HK-2 (cell line): Measurements from ENCODE around the gene THADA.
"Not testable (repeated sequence)": the region's sequence is repeated elsewhere in the genome, so short reads cannot be mapped to it uniquely, and the experiment has no call there.

ENCODE experiments used
- DNase-seq: peaks from one replicate; pipeline ENCODE4 v3.0.0-alpha.2; 2018; ENCODE audit not compliant: unreplicated experiment

The THADA gene

DNA sequence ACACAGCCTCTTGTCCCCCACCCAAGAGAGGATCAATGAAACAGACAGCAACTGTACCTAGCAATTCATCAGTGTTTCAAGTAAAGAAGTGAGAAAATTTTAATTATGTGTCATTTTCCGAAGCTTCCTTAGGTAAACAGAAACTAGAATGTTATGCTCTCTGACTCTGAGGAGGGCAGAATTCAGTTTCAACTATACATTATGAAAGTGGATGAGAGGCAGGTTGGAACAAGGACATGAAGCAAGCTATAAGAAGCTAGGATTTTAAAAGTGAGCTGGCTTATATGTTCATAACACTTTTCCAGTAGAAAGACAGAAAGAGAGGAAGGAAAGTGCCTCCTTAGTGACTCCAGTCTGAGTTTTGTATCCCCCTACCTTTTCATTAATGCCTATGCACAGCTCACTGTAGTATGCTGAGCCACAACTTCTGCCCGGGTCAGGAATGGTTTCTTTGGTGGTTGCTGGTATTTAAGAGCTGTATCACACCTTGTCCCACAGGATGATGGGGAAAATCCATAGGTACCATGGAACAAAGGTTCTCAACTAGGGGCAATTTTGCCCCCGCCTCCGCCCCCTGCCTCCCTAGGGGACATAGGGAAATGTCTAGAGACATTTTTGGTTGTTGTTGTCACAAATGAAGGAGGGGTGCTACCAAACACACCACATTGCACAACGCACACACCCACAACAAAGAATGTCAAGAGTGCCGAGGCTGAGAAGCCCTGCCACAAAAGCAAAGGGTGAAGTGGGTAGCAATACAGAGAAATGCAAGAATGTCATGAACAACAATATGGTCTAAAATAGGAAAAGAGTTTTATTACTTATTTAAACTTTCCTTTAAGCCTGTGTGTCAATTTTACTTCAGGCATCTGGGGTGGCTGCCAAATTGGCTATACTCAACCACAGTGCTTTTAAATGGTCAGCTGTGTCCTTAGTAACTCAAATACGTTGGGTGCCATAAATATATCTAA, 208.5 kb downstream of the THADA start:
- no peak for DNase-seq

DNA sequence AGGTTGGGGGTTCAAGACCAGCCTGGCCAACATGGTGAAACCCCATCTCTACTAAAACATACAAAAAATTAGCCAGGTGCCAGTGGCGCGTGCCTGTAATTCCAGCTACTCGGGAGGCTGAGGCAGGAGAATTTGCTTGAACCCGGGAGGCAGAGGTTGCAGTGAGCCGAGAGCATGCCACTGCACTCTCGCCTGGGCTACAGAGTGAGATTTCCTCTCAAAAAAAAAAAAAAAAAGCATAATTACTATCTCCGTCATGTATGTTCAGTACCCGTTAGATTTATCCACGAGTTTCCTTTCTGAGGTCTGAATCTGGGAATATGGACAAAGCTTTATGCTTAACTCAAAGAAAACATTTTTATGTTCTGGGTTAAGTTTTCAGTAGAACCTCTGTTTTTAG, 209.2 kb downstream of the THADA start:
- not testable (repeated sequence) for DNase-seq

DNA sequence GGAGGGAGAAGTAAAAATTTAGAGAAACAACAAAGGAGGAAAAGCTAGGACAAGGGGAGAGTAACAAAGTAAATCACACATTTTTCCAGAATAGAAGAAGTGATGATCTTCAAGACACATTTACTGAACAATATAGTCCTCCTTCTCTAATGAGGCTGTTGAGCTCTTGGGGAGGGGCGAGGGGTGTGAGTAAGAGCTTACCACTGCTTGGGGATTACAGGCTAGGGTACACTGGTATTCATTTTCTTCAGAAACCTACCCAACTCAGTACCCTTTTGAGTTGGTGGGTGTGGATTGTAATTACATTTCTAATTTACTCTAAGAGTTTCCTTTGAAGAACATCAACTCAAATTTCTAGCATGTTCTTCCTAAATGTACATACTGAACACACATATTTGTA, 211.7 kb downstream of the THADA start:
- DNase-seq, result no peak

DNA sequence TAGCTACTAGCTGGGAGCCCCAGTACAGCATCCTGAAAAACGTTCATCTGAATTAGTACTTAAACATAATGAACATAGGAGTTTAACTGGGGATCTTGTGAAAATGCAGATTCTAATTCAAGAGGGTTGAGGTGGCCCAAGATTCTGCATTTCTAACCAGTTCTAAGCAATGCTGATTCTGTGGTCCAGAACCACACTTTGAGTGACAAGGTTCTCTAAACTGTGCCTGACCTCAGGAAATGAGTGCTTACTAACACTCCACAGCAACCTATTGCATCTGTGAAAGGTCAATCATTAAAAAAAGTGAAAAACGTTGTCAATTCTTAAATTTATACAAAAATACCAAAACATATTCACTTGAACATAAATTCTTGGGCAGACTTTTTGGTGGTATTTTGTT, 212.3 kb downstream of the THADA start:
- DNase-seq, result no peak

DNA sequence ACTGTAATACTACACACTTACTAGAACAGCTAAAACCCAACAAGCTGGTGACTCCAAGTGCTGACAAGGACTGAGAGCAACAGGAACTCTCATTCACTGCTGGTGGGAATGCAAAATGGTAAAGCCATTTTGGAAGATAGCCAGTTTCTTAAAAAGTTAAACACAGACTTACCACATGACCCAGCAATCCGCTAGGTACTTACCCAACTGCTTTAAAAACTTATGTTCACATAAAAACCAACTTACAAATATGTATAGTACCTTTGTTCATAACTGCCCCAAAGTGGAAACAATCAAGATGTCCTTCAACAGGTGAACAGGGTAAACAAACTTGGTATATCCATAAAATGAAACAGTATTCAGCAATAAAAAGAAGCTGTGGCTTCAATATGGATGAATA, 216.3 kb downstream of the THADA start:
- DNase-seq, result no peak

DNA sequence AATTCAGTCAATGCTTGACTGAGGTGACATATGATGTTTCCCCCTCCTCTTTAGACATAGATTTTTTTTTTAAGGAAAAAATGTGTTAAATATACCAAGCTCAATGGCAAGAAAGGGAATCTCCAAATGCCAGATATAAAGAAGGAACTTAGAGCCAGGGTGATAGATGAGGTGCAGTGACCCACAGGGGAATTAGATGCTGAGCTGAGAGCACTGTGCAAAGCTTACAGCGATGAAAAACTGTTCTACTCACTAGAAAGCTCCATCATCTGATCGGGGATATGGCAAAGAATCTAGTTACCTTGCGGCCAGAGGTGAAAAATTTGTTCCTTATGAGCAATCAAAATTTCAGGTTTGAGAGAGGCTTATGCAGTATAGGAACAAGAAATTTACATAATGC, 218.5 kb downstream of the THADA start:
- DNase-seq, result no peak

DNA sequence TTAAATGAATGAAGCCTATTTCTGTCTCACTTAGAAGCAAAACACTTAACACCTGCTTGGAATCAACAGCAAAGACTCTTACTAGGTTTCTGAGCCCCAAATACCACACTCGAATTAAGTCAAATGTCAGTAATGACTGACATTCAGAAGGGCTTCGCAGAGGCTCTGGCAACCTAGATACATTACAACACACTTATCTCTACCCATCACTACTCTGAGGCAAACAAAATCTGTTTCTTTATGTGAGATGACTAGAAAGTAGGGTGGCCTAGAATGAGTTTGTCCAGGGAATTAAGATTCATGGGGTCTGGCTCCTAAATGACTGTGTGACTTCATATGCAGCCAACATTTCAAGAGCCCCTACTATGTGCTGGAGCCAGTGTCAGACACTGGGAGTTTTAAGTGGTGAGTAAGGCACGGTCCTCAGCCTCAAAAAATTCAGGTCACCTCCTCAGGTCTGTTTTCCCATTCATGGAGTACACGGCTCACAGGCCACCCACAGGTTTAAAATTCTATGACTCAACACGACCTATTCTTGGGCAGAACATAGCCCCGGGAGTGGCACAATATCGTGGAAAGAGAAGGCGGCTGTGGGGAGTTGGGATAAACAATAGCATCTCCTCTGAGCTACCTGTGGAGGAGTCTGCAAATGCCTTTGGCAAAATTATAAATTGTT, 219.2 kb downstream of the THADA start:
- DNase-seq, result no peak

DNA sequence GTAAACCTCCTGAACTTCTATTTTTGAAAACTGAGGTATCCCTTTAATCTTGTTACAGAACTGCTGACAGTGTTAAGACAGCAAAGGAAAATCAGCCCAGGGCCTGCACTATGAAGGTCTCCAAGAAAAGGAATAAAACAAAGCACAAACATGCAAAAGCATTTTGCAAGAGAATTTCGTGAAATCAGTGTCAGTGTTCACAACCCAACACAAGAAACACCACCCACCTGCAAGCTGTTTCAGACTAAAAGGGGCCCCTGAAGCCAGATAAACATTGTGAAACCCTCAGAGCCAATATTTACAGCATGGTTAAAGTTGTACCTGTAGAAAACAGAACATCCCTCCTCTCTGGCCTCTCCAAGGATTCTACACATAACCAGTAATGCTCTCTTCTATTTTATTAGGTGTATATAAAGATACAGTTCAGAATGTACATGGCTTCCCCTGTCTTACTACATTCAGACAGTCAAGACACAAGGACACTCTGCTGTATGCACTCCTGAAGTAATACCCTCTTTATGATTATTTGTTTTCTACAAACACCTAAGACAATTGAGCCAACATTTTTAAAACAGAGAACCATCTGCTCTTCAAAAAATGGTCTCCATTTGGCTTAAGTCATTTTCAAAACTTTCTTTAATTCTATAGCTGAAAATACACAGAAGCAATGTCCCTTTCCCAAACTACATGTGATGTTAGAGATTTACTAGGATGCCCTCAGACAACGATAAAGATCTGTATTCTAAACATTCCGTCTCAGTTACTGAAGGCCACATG, 219.9 kb downstream of the THADA start:
- no peak for DNase-seq

DNA sequence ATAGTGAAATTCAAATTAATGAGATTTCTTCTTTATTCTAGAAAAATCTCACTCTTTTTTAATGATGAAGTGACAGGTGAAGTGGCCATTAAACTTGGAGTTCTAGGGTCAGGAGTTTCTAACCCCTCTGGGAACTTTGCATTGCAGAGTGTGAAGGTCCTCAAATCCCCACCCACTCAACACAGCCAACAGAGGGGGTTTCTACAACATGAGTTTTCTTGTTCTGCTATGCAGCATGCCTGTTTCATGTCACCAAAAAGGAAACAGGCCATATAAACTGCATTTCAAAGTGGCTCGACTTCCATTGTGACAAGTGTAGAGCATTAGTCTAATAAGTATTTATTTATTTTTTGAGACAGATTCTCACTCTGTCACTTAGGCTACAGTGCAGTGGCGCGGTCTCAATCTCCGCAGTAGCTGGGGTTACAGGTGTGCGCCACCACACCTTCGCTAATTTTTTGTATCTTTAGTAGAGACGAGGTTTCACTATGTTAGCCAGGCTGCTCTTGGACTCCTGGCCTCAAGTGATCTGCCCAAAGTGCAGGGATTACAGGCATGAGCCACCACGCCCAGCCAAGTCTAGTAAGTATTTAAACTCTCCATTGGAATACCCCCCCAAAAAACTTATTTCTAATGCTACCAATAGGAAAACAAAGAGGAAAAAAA, 223.3 kb downstream of the THADA start:
- no peak for DNase-seq

DNA sequence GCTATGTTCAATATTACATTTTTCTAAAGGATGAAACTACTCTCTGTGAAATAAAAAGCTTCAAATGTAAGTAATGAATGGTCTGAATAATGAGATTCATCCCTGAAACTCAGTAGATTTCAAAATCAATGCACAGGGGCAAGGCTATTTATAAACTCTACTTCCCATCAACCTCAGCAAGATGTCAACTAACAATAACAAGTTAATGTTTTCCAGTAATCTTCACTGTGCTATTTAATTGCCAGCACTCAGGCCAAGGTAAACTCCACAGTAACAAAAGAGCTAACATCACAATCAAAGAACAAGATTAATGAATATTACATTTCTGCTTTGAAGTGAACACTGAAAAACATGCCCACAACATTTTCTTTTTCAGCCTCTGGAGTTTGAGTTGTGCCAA, 225.1 kb downstream of the THADA start:
- no peak for DNase-seq

DNA sequence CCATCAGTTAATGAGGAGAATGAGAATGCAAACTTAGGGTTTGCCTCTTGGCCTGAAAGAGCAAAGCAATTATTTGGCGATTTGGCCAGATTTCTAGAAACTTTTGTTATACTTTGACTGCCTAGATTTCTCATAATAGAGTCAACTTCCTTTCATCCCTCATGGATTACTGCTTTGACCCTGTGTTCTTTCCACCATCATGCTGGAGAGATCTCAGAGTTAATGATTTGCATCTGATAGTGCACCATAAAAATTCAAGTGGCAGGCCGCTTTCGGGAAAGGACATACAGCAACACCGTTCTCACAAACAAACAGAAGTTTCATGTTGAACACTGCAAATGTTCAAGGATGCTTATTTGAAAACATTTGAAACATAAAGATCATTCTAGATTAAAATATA, 225.7 kb downstream of the THADA start:
- no peak for DNase-seq

DNA sequence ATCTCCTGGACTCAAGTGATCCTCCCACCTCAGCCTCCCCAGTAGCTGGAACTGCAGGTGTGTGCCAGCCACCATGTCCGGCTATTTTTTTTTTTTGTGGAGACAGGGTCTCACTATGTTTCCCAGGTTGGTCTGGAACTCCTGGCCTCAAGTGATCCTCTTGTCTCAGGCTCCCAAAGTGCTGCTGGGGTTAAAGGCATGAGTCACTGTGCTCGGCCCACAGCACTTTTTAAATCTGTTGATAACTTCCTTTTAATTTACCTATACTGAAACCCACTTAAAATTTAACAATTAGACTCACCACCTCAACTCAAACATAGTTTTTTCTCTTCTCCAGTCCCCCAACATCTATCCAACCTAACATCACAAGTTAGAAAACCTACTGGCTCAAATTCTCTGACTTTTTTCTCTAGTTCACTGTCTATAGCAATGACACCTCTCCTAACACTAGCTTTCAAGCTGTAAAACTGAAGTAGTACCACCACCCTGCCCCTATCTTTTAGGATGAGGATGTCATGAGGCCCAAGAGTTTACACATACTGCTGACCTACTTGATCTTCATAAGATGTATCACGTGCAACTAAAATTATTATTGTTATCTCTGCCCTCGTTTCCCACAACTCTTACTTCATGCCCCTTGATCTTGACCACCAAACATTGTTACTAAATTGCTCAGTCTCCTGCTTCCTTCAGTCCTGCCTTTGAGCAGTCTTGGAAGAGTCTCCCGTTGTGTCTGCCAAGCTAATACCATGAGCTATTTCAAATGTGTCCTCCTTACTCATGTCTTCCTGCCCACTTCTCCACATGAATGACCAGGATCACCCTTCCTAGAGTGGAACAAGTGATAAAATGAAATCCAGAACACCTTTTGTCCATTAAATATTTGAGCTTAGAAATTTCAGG, 227.1 kb downstream of the THADA start:
- no peak for DNase-seq

DNA sequence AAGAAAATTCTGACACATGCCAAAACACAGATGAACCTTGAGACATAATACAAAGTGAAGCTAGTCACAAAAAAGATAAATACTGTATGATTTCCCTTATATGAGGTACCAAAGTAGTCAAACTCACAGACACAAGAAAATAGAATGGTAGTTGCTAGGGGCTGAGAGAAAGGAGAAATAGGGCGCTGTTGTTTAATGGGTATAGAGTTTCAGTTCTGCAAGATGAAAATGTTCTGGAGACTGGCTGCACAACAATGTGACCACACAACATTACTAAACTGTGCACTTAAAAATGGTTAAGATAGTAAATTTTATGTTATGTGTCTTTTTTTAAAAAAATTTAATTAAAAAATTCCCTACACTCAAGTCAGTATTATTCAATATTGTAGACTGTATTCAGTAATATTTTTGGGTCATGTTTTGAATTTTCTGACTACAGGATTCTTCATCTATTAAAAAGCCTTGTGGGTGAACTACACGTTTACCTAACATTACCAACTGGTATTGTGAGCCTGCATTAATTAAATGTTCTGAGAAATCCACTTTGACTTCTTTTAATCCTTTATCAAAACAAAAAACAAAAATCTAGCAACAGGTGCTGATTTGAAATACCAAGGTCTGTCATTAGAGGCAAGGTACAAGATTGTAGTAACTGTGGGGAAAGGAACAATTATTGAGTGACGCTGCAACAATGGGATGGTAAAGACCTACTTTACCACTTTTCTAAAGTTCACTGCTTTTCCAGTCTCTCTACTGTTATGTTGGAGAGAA, 228.6 kb downstream of the THADA start:
- DNase-seq, result no peak

DNA sequence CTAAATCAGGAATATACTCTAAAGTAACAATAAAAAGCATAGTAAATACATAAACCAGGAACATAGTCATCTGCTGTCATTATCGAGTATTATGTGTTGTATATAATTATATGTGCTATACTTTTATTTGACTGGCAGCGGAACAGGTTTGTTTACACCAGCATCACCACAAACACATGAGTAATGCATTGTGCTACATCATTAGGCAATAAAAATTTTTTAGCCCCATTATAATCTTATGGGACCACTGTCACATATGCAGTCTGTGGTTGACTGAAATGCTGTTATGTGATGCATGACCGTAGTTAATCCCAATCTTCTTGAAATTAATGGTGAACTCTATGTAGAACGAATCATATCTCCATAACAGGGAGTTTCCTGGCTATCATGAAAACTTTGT, 232.7 kb downstream of the THADA start:
- no peak for DNase-seq

DNA sequence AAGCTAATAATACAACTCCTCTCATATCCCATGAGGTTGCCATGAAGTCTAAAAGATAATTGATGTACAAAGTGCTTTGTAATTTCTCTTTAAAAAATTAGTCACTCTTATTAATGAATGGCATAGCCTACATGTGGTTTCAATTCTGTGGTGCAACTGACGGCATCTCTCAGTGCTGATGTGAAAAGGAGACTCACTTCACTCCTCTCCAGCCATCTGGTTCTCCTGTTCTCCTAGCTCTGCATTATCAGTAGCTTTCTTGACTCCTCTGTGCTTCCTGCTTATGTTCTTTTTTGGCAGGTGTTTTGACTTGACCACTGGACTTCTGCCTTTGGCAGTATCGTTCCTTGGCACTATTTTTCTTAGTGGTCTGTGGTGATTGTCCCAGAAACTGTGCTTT, 234.6 kb downstream of the THADA start:
- DNase-seq, result no peak

DNA sequence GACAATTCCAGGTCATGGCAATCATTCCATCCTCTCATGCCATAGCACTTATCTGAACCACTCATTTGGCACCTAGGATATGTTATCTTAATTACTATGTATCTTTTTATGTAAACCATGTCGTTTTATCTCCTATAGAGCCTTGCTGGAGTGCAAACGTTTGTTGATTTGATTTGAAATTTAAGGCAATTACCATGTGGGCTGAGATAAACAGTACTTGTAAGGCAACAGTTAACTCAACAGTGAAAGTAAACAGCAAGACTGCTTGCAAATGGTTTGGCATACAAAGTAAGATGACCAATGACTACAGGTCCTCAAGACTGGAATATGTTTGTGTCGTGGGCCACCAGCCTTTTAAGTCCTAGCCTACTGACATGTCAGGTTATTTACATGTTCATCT, 235.7 kb downstream of the THADA start:
- DNase-seq, result no peak

DNA sequence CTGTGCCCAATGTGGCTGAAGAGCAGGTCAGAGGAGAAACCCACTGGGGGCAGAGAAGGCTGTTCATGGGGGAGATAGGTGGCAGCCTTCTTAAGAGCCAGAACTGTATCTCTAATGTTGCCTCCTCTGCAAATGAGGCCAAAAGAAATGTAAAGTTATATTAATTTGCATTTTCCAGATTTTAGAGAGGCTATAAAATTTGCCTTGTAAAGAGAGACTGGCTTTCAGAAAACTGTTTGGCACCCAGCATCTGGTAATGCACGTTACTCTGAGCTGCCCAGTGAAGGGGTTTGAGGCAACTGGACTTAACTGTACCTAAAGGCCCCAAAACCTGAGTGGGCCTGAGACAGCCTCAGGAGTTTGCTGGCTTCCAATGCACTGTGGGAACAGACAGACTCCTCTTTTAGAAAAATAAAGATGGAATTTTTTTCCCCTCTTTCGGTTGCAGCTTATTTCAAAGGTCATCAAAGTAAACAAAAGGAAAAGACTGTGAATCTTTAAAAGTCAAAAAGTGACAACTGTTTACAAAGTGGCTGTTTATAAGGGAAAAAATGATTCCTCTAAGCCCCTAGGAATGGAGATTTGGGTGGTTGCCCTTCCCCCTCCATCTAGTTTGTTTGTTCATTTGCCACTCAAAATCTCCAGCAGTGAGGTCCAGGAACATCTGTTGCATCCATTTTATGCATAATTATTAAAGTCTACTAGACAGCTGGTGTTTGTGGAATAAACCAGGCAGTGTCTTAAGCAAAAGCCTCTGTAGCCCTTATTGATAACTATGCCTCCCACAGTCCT, 237.2 kb downstream of the THADA start:
- no peak for DNase-seq

DNA sequence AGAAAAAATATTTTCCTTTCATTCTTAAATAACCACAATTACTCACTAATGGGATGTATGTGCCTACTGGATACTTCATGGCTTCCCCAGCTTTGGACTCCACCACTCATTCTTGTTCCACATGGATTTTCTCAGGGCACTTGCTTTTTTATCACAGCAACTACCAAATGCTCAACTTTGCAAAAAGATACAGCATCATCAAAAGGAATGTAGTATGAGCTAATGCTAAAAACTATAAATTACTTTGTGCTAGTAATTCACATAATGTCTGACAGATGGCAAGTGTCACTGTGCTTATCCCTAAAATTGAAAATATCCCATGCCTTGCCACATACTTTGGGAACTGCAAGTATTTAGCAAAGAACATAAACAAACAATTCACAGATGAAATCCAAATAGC, 239.1 kb downstream of the THADA start:
- DNase-seq, result no peak

DNA sequence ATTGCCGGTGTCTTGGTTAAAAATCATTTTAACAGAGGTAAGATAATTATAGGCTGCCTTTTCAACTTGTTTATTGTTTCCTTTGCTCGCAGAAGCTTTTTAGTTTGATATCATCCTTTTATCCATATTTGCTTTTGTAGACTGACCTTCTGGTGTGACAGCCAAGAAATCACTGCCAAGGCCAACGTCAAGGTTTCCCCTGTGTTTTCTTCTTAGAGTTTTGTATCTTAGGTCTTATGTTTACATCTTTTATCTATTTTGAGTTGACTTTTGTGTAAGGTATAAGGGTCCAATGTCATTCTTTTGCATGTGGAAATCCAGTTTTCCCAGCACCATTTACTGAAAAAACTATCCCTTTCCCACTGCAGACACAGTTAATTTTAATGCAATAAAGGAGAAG, 240.4 kb downstream of the THADA start:
- DNase-seq, result no peak
